Gastroesophageal sphincter (tissue), 3 donors: ENCODE measurements around the gene COX6A1.

ENCODE experiments used
- CTCF ChIP-seq, 4 experiments: fragments of 200-600 bp in 2 of 4; fragments of 450-650 bp in 2 of 4; sonication (generic) in 1 of 4; IDR thresholded peaks; one replicate each; pipeline ENCODE4 v1.5.1; 2017 to 2019; ENCODE audit warnings: antibody characterized with exemption in 4 of 4, mild to moderate bottlenecking in 2 of 4, moderate library complexity in 2 of 4
- POLR2A ChIP-seq, 2 donors: fragments of 450-650 bp; IDR thresholded peaks; one replicate each; pipeline ENCODE4 v1.6.1; 2017; ENCODE audit warnings: antibody characterized with exemption in 2 of 2, mild to moderate bottlenecking in 2 of 2, moderate library complexity in 1 of 2

DNA sequence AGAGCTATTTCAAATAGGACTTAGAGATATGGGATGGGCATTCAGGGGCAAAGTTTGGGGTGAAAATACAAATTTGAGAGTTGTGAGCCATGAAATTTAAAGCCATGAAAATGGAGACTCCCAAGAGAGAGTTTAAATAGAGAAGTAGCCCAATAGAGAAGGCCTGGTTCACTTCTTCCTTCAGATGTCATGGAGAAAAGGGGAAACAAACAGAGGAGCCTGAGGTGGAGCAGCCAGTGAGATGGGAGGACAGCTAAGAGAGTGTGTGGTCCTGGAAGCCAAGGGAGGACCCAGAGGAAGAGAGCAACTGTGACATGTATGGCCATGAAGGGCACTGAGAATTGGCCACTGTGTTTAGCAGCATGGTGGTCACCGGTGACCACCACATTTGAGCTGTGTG lies 45.7 kb downstream of the COX6A1 start:
- no peak for TF ChIP-seq CTCF (IDR thresholded peaks at IDR 0.05)
- TF ChIP-seq POLR2A (IDR thresholded peaks at IDR 0.05): no peak
